A673 (cell line): ENCODE data around the gene GATAD2A. TPM values are rescaled to one million over a fixed set of nuclear protein-coding genes. Genes with fewer than 3 reads are reported as not detected.

Experiments used
- BruUV-seq: library from RNA; stranded (reverse); fragments of 400-500 nt; replicated peaks from 2 replicates; lab custom pipeline; 2021; lab: Mats Ljungman, UMichigan
- CTCF ChIA-PET: fragments of 300-600 bp; sonication (Branson Sonifier 250); formaldehyde crosslinking; loops from one replicate; lab custom pipeline; 2022; ENCODE audit warnings: antibody characterized with exemption; lab: Charles Lee
- POLR2A ChIA-PET: fragments of 300-600 bp; sonication (Branson Sonifier 250); formaldehyde crosslinking; loops from one replicate; lab custom pipeline; 2022; ENCODE audit warnings: antibody characterized with exemption; ENCODE audit not compliant: low non-redundant PET; lab: Charles Lee
- DNase-seq: peaks from one replicate; pipeline ENCODE4 v3.0.0-alpha.2; 2015; ENCODE audit warnings: low spot score
- H3K27ac ChIP-seq: fragments of 200-600 bp; sonication (generic); 2 replicates; pipeline ENCODE4 v1.5.1; 2016; ENCODE audit warnings: mixed run types, low read depth, mild to moderate bottlenecking, mixed read lengths, antibody characterized with exemption, low read length; ENCODE audit not compliant: poor library complexity, severe bottlenecking
- H3K27me3 ChIP-seq: fragments of 200-600 bp; sonication (generic); replicated peaks from 2 replicates; pipeline ENCODE4 v1.6.1; 2017; ENCODE audit warnings: mixed run types, low read depth, mild to moderate bottlenecking, mixed read lengths, antibody characterized with exemption, low read length; ENCODE audit not compliant: insufficient read depth, poor library complexity
- H3K36me3 ChIP-seq: fragments of 200-600 bp; sonication (generic); 2 replicates; pipeline ENCODE4 v1.6.1; 2016; ENCODE audit warnings: mixed run types, mild to moderate bottlenecking, mixed read lengths, antibody characterized with exemption, low read length; ENCODE audit not compliant: insufficient read depth, poor library complexity, severe bottlenecking
- H3K4me1 ChIP-seq: fragments of 200-600 bp; sonication (generic); 2 replicates; pipeline ENCODE4 v1.6.1; 2017; ENCODE audit warnings: mixed run types, mild to moderate bottlenecking, mixed read lengths, antibody characterized with exemption, low read length; ENCODE audit not compliant: insufficient read depth, poor library complexity, severe bottlenecking
- H3K4me3 ChIP-seq: fragments of 200-600 bp; sonication (generic); 2 replicates; pipeline ENCODE4 v1.5.1; 2016; ENCODE audit warnings: low read depth, mixed run types, mild to moderate bottlenecking, mixed read lengths, low read length; ENCODE audit not compliant: poor library complexity, severe bottlenecking
- H3K9me3 ChIP-seq: fragments of 200-600 bp; sonication (generic); 2 replicates; pipeline ENCODE4 v1.6.1; 2016; ENCODE audit warnings: mixed run types, low read depth, mild to moderate bottlenecking, mixed read lengths, antibody characterized with exemption, low read length; ENCODE audit not compliant: poor library complexity, severe bottlenecking
- CTCF ChIP-seq: fragments of 300-800, 200-600 bp; sonication (generic); conservative IDR thresholded peaks from 2 replicates; pipeline ENCODE4 v1.5.1; 2017; ENCODE audit warnings: low read depth, mild to moderate bottlenecking, antibody characterized with exemption, low read length, moderate library complexity, mixed read lengths
- EZH2 ChIP-seq: fragments of 200-600 bp; sonication (generic); IDR thresholded peaks from 2 replicates; pipeline ENCODE4 v1.6.1; 2017; ENCODE audit warnings: borderline replicate concordance, low read depth, mild to moderate bottlenecking, mixed read lengths, antibody characterized with exemption, low read length; ENCODE audit not compliant: poor library complexity, severe bottlenecking
- intact Hi-C: fragments of 100-400 bp; cut with micrococcal nuclease; formaldehyde crosslinking; loops from one replicate; pipeline ENCODE4 v1.10.0; 2022; ENCODE audit not compliant: unreplicated experiment
- total RNA-seq: library from RNA; stranded (reverse); gene quantifications from 2 replicates; pipeline ENCODE4 v1.2.3, GENCODE V29; 2021

The GATAD2A gene
- total RNA-seq, 1 experiment from 2014 or later = 218 TPM

GRCh38 chr19:19506592-19506991 is 101.1 kb downstream of the GATAD2A start:
- Histone ChIP-seq H3K36me3 (peaks cover 61% of the 10 kb centered on the region), H3K4me1 (no peaks in the 10 kb centered on the region), H3K27me3 (no peaks in the 10 kb centered on the region), H3K9me3 (no peaks in the 10 kb centered on the region), H3K4me3 (no peak overlapping the region), H3K27ac (no peak overlapping the region)
- DNase-seq = no peak
- TSS peak; percentile 33 for BruUV-seq
- TF ChIP-seq EZH2 (no peak), CTCF (no peak)
- intact Hi-C loops = no loop called here
- ChIA-PET POLR2A (no interaction called here), CTCF (no interaction called here)

DNA sequence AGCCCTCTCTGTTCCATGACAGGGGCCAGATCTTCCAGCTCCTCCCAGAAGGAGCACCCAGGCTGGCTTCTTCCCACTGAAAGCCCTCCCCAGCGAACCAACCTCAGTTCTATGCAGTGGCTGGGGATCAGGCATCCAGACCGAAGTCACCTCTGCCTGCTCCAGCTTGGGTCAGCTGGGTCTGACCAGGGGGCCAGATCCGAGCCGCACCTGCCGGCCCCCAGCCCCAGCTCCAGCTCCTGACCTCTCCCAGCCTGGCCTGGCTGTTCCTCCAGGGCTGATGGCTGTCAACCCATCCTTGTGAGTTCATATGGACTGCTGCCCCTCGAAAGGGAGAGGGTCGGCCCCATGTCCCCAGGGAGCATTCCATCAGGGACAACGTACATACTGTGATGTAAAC is 101.9 kb downstream of the GATAD2A start:
- intact Hi-C loops = no loop called here
- no peak for DNase-seq
- BruUV-seq = no TSS peak

DNA sequence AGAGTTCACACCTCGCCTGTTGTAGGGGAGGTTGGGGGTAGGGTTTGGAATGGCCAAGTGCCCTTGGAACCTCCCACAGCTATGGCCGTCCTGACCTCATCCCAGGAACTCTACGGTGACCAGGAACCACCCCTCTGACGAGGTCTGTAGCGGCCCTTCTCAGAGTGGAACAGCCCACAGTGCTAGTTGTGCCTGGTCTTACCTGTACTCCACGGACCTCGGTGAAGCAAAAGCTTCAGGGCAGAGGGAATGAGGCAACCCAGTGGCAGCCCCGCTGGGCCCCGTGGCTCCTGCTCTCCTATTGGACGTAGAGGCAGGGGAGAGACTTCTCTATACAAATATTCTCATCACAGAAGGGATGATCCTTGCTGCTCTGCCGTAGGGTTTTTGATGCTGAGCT is 102.7 kb downstream of the GATAD2A start:
- Histone ChIP-seq H3K9me3 (no peaks in the 10 kb centered on the region), H3K36me3 (peaks cover 44% of the 10 kb centered on the region), H3K27ac (no peak overlapping the region), H3K4me3 (no peak overlapping the region), H3K4me1 (no peaks in the 10 kb centered on the region), H3K27me3 (no peaks in the 10 kb centered on the region)
- CTCF ChIA-PET = no interaction called here
- POLR2A ChIA-PET = no interaction called here
- TF ChIP-seq EZH2 (no peak), CTCF (no peak)
- no TSS peak for BruUV-seq
- intact Hi-C loops = no loop called here
- DNase-seq = no peak

More for the DNA sequence above, 101.9 kb downstream of the GATAD2A start:
- Histone ChIP-seq H3K27ac (no peak overlapping the region), H3K4me3 (no peak overlapping the region), H3K9me3 (no peaks in the 10 kb centered on the region), H3K4me1 (no peaks in the 10 kb centered on the region), H3K36me3 (peaks cover 53% of the 10 kb centered on the region), H3K27me3 (no peaks in the 10 kb centered on the region)
- TF ChIP-seq CTCF (no peak), EZH2 (no peak)
- POLR2A ChIA-PET = no interaction called here
- CTCF ChIA-PET = interaction anchor here (0.7 kb wide), 1 partner anchor 1013 kb away, joined by 3 read pairs; no protein-coding TSS in a partner anchor
